Right lobe of liver (tissue), 6 donors: Measurements from ENCODE around the gene RAD50. TPM values are rescaled to one million over a fixed set of nuclear protein-coding genes. Genes with fewer than 3 reads are reported as not detected.
"Not testable (repeated sequence)": the region's sequence is repeated elsewhere in the genome, so short reads cannot be mapped to it uniquely, and the experiment has no call there.

Experiments
- ATAC-seq, 4 donors: fragments of 200-7000 bp; cut with Tn5 transposase; one replicate each; pipeline ENCODE4 v1.9.1; 2020; ENCODE audit warnings: mild to moderate bottlenecking in 4 of 4, moderate library complexity in 4 of 4
- DNase-seq, 3 donors: peaks; one replicate each; pipeline ENCODE4 v3.0.0-alpha.2; 2020
- H3K27ac ChIP-seq, 3 donors: fragments of 200-600 bp; one replicate each; pipeline ENCODE4 v1.8.0; 2022
- H3K27me3 ChIP-seq, 2 donors: fragments of 200-600 bp; one replicate each; pipeline ENCODE4 v1.8.0; 2022
- H3K36me3 ChIP-seq, 4 donors: fragments of 200-600 bp; sonication (generic) in 1 of 4; one replicate each; pipeline versions ENCODE4 v1.5.1 to v1.8.0; 2017 to 2022; ENCODE audit warnings: control low read depth in 1 of 4
- H3K4me1 ChIP-seq, 4 donors: fragments of 200-600 bp; sonication (generic) in 1 of 4; one replicate each; pipeline versions ENCODE4 v1.5.1 to v1.8.0; 2017 to 2022; ENCODE audit warnings: control low read depth in 1 of 4
- H3K4me3 ChIP-seq, 3 donors: fragments of 200-600 bp; one replicate each; pipeline ENCODE4 v1.8.0; 2022
- H3K9me3 ChIP-seq, 4 donors: fragments of 200-600 bp; sonication (generic) in 1 of 4; one replicate each; pipeline versions ENCODE4 v1.5.1 to v1.8.0; 2017 to 2022; ENCODE audit warnings: control low read depth in 1 of 4
- CTCF ChIP-seq, 4 donors: fragments of 200-600 bp in 3 of 4; fragments of 450-650 bp in 1 of 4; IDR thresholded peaks; one replicate each; pipeline versions ENCODE4 v1.5.1 to v1.8.0; 2016 to 2022; ENCODE audit warnings: antibody characterized with exemption in 4 of 4, mild to moderate bottlenecking in 2 of 4
- POLR2A ChIP-seq: fragments of 450-650 bp; IDR thresholded peaks from one replicate; pipeline ENCODE4 v1.6.1; 2017; ENCODE audit warnings: antibody characterized with exemption, mild to moderate bottlenecking
- WGBS: methylation state at CpG from one replicate; pipeline ENCODE4 v1.1.6; 2018; ENCODE audit warnings: low coverage, low lambda C conversion rate; ENCODE audit not compliant: insufficient coverage; ENCODE audit errors: missing lambda C conversion rate; 5-methylcytosine and 5-hydroxymethylcytosine counted together
- intact Hi-C, 2 donors: fragments of 100-400 bp; cut with DNase I; formaldehyde crosslinking; loops; one replicate each; pipeline versions ENCODE4 v1.11.2 to v1.14.1; 2022
- total RNA-seq, 6 experiments: library from RNA; depleted of rRNA in 2 of 6; stranded (reverse); fragments of >200 nt in 2 of 6; fragmentation: NEBNext Ultra II Directional in 3 of 6; extraction: Animal tissue kit (Norgen Biotek cat#: 25700) in 3 of 6; gene quantifications; one replicate each; pipeline versions ENCODE4 v1.1.0 to v1.2.4, GENCODE V29; 2016 to 2023
- donor health status: DM: no; HTN: yes; CAD: no.
- donor health status: DM: no; HTN: no; CAD: no.
- donor health status: DM: no; HTN: no; CAD: no.
- donor health status: DM: no; HTN: yes; CAD: no.
- donor health status: DM: no; HTN: yes; CAD: no.

RAD50 gene
- total RNA-seq, 6 experiments from 2014 or later: 14.1 to 27.7 (median 17.9) TPM

- DNase-seq (no peak), ATAC-seq (no peak)
- Histone ChIP-seq H3K27ac (no peak overlapping the region), H3K9me3 (no peaks in the 10 kb centered on the region), H3K4me3 (no peak overlapping the region), H3K4me1 (no peaks in the 10 kb centered on the region), H3K27me3 (no peaks in the 10 kb centered on the region), H3K36me3 (no peaks in the 10 kb centered on the region)
- 73% methylated on average over 2 of the region's 2 CpGs for WGBS
- intact Hi-C loops: no loop called here
- TF ChIP-seq CTCF (IDR thresholded peaks at IDR 0.05) (no peak), POLR2A (no peak)
Measured at GRCh38 chr5:132546108-132546507, 10.7 kb upstream of the RAD50 start.

- TF ChIP-seq CTCF (IDR thresholded peaks at IDR 0.05) (no peak), POLR2A (no peak)
- Histone ChIP-seq H3K27me3 (no peaks in the 10 kb centered on the region), H3K27ac (no peak overlapping the region), H3K4me1 (no peaks in the 10 kb centered on the region), H3K9me3 (no peaks in the 10 kb centered on the region), H3K36me3 (no peaks in the 10 kb centered on the region), H3K4me3 (no peak overlapping the region)
- intact Hi-C loops: no loop called here
- 88% methylated on average over 2 of the region's 2 CpGs for WGBS
- ATAC-seq: no peak
- no peak for DNase-seq
Measured at GRCh38 chr5:132547269-132547668, 9.5 kb upstream of the RAD50 start.

- DNase-seq, ATAC-seq, H3K9me3 ChIP-seq, H3K27me3 ChIP-seq, H3K4me1 ChIP-seq, H3K36me3 ChIP-seq, H3K27ac ChIP-seq, H3K4me3 ChIP-seq, intact Hi-C loops: not testable (repeated sequence)
- WGBS: 91% methylated on average over 3 of the region's 7 CpGs
Measured at GRCh38 chr5:132548834-132549233, 7.9 kb upstream of the RAD50 start.

GRCh38 chr5:132549576-132549975 is 7.2 kb upstream of the RAD50 start:
- no peaks in the 10 kb centered on the region for H3K9me3 ChIP-seq
- intact Hi-C loops: no loop called here
- TF ChIP-seq POLR2A (no peak), CTCF (IDR thresholded peaks at IDR 0.05) (no peak)
- H3K36me3 ChIP-seq: no peaks in the 10 kb centered on the region
- no peak for DNase-seq
- ATAC-seq: no peak
- no peaks in the 10 kb centered on the region for H3K4me1 ChIP-seq
- H3K4me3 ChIP-seq: no peak overlapping the region
- H3K27ac ChIP-seq: no peak overlapping the region
- no peaks in the 10 kb centered on the region for H3K27me3 ChIP-seq
- WGBS: 50% methylated on average over 2 of the region's 2 CpGs

GRCh38 chr5:132556153-132556762 is 519 bp upstream of the RAD50 start:
- H3K27ac ChIP-seq: peak overlapping the region; percentile 61 to 86 (median 65)
- peak overlapping the region; percentile 70 to 83 (median 83) for H3K4me3 ChIP-seq
- DNase-seq: no peak
- WGBS: 51% methylated on average over 15 of the region's 15 CpGs
- no peak for ATAC-seq
- no peaks in the 10 kb centered on the region for H3K36me3 ChIP-seq
- H3K9me3 ChIP-seq: no peaks in the 10 kb centered on the region
- TF ChIP-seq POLR2A (no peak), CTCF (IDR thresholded peaks at IDR 0.05) (no peak)
- peaks cover 0 to 14% (median 6%) of the 10 kb centered on the region in 4 donors for H3K4me1 ChIP-seq
- H3K27me3 ChIP-seq: no peaks in the 10 kb centered on the region
- intact Hi-C loops: no loop called here
